Activated naive CD4-positive, alpha-beta T cell treated with anti-CD3 and anti-CD28 coated beads, Interleukin-2, amount 10 ng/mL, durations not matched to agents 7 days and 5 days (primary cell): ENCODE data around the gene COG7.

Experiments used
- CTCF ChIA-PET: fragments of 350-600 bp; sonication (Branson Sonifier 250); formaldehyde crosslinking; loops from one replicate; lab custom pipeline; 2021; ENCODE audit warnings: antibody characterized with exemption; lab: Charles Lee
- DNase-seq: peaks from one replicate; pipeline ENCODE4 v3.0.0-alpha.2; 2020
- H3K27ac Mint-ChIP-seq: one replicate; pipeline ENCODE4 v1.8.0; 2021; ENCODE audit warnings: mild to moderate bottlenecking, moderate library complexity, mixed read lengths
- H3K27me3 Mint-ChIP-seq: one replicate; pipeline ENCODE4 v1.8.0; 2021; ENCODE audit warnings: mild to moderate bottlenecking, mixed read lengths
- H3K36me3 Mint-ChIP-seq: one replicate; pipeline ENCODE4 v1.8.0; 2021; ENCODE audit warnings: mixed read lengths
- H3K4me1 Mint-ChIP-seq: one replicate; pipeline ENCODE4 v1.8.0; 2021; ENCODE audit warnings: mixed read lengths
- H3K4me3 Mint-ChIP-seq: one replicate; pipeline ENCODE4 v1.8.0; 2021; ENCODE audit warnings: mild to moderate bottlenecking, moderate library complexity, mixed read lengths
- H3K9me3 Mint-ChIP-seq: one replicate; pipeline ENCODE4 v1.8.0; 2021; ENCODE audit warnings: mixed read lengths

The COG7 gene

GRCh38 chr16:23342083-23342640 lies 110.8 kb downstream of the COG7 start:
- Mint-ChIP-seq H3K4me3 (no peak overlapping the region), H3K9me3 (no peaks in the 10 kb centered on the region), H3K27ac (no peak overlapping the region), H3K4me1 (no peaks in the 10 kb centered on the region), H3K36me3 (no peaks in the 10 kb centered on the region), H3K27me3 (peaks cover 18% of the 10 kb centered on the region)
- DNase-seq: no peak
- CTCF ChIA-PET: no interaction called here

- H3K9me3 Mint-ChIP-seq: no peaks in the 10 kb centered on the region
- no peak for DNase-seq
- no peaks in the 10 kb centered on the region for H3K36me3 Mint-ChIP-seq
- H3K4me1 Mint-ChIP-seq: no peaks in the 10 kb centered on the region
- CTCF ChIA-PET: no interaction called here
- H3K27ac Mint-ChIP-seq: no peak overlapping the region
- no peak overlapping the region for H3K4me3 Mint-ChIP-seq
- H3K27me3 Mint-ChIP-seq: peaks cover 14% of the 10 kb centered on the region
These were observed 113.2 kb downstream of the COG7 start for GRCh38 chr16:23339787-23340186.
